Activated naive CD8-positive, alpha-beta T cell treated with anti-CD3 and anti-CD28 coated beads for 36 hours (primary cell): Measurements from ENCODE around the gene KASH5. TPM values are rescaled to one million over a fixed set of nuclear protein-coding genes. Genes with fewer than 3 reads are reported as not detected.
A peak's percentile ranks its signal among the peaks of the same experiment; 100 is the strongest.

Source experiments
- DNase-seq: peaks from one replicate; pipeline ENCODE4 v3.0.0; 2021
- H3K27ac Mint-ChIP-seq: one replicate; pipeline ENCODE4 v1.8.0; 2022; ENCODE audit warnings: mild to moderate bottlenecking, moderate library complexity, mixed read lengths
- H3K27me3 Mint-ChIP-seq: one replicate; pipeline ENCODE4 v1.8.0; 2022; ENCODE audit warnings: mild to moderate bottlenecking, mixed read lengths
- H3K36me3 Mint-ChIP-seq: one replicate; pipeline ENCODE4 v1.8.0; 2021; ENCODE audit warnings: mild to moderate bottlenecking, mixed read lengths
- H3K4me1 Mint-ChIP-seq: one replicate; pipeline ENCODE4 v1.8.0; 2021; ENCODE audit warnings: mixed read lengths
- H3K4me3 Mint-ChIP-seq: one replicate; pipeline ENCODE4 v1.8.0; 2022; ENCODE audit warnings: mild to moderate bottlenecking, moderate library complexity, mixed read lengths
- H3K9me3 Mint-ChIP-seq: one replicate; pipeline ENCODE4 v1.8.0; 2022; ENCODE audit warnings: mixed read lengths
- total RNA-seq, 2 experiments: library from RNA; stranded (reverse); gene quantifications; one replicate each; pipeline ENCODE4 v1.2.3, GENCODE V29; 2021

Gene KASH5
- total RNA-seq, 2 experiments from 2014 or later: 0.45 to 1.1 TPM

DNA sequence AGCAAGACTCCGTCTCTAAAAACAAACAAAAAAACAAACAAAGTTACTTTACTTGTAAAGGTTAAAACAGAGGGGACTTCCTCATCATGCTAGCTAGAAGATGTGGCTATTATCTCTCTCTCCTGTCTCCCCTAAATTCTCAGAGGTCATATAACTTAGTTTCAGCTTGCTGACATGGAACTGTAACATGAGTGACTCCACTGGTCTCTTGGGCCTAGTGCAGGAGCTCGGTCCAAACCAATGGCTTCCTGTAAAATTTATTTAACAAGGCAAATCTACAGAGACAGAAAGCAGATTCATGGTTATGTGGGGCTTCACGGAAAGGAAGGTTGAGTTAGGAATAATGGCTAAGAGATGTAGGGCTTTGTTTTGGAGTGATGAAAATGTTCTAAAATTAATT is 9.5 kb upstream of the KASH5 start:
- peaks cover 4% of the 10 kb centered on the region for H3K27me3 Mint-ChIP-seq

DNA sequence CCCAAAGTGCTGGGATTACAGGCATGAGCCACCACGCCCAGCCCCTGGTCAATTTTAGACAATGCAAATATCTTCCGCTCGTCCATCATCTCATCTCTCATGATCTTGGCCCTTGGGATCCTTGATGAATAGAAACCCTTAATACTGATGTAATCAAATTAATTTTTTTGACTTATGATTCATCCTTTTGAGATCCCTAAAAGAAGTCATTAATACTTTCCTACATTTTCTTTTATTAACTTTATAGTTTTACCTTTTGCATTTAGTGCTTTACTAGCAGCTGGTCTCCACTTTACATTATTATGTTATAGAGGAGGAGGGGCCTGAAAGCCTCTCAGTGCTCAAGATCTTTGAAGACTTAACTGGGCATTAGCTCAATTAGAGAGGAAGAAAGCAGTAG is 7.7 kb upstream of the KASH5 start:
- Mint-ChIP-seq H3K36me3 (peaks cover 5% of the 10 kb centered on the region), H3K9me3 (peaks cover 6% of the 10 kb centered on the region), H3K27ac (no peak overlapping the region), H3K27me3 (peaks cover 4% of the 10 kb centered on the region), H3K4me3 (no peak overlapping the region), H3K4me1 (no peaks in the 10 kb centered on the region)
- DNase-seq: no peak

More for the DNA sequence above, 9.5 kb upstream of the KASH5 start:
- Mint-ChIP-seq H3K36me3 (peaks cover 5% of the 10 kb centered on the region), H3K4me3 (no peak overlapping the region), H3K27ac (no peak overlapping the region), H3K4me1 (no peaks in the 10 kb centered on the region), H3K9me3 (peaks cover 6% of the 10 kb centered on the region)
- no peak for DNase-seq

DNA sequence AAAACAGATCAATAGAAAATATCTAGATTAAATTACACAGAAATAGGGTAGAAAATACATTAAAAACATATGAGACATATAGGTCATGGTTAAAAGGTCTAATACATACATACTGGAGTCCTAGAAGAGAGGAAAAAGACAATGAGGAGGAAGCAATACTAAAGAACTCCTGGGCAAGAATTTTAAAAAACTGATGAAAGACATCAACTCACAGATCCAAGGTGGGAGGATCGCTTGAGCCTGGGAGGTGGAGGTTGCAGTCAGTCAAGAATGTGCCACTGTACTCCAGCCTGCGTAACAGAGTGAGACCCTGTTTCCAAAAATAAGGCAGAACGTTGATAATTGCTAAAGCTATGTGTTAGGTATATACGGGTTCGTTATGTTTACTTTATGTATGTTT is 5.4 kb upstream of the KASH5 start:
- Mint-ChIP-seq H3K36me3 (peaks cover 5% of the 10 kb centered on the region), H3K27ac (no peak overlapping the region)

DNA sequence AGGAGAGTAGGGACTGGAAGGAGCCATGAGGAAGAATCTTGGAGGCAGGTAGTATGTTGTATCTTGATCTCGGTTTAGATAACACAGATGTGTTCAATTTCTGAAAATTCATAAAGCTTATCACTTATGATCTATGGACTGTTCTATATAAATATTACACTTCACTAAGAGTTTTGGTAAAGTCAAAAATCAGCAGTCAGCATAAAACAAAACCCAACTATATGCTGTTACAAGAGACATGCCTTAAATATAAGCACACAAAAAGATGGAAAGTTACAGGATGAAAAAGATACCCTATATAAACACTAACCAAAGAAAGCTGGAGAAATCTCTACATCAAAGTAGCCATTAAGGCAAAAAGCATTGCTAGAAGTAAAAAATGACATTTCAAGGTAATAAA is 4.5 kb upstream of the KASH5 start:
- H3K9me3 Mint-ChIP-seq: peaks cover 6% of the 10 kb centered on the region
- H3K4me3 Mint-ChIP-seq: no peak overlapping the region
- peaks cover 3% of the 10 kb centered on the region for H3K4me1 Mint-ChIP-seq
- DNase-seq: no peak
- peaks cover 3% of the 10 kb centered on the region for H3K27me3 Mint-ChIP-seq
- H3K36me3 Mint-ChIP-seq: peaks cover 5% of the 10 kb centered on the region
- no peak overlapping the region for H3K27ac Mint-ChIP-seq

More for the DNA sequence above, 5.4 kb upstream of the KASH5 start:
- Mint-ChIP-seq H3K4me1 (no peaks in the 10 kb centered on the region), H3K4me3 (no peak overlapping the region), H3K9me3 (peaks cover 6% of the 10 kb centered on the region), H3K27me3 (no peaks in the 10 kb centered on the region)
- DNase-seq: no peak

DNA sequence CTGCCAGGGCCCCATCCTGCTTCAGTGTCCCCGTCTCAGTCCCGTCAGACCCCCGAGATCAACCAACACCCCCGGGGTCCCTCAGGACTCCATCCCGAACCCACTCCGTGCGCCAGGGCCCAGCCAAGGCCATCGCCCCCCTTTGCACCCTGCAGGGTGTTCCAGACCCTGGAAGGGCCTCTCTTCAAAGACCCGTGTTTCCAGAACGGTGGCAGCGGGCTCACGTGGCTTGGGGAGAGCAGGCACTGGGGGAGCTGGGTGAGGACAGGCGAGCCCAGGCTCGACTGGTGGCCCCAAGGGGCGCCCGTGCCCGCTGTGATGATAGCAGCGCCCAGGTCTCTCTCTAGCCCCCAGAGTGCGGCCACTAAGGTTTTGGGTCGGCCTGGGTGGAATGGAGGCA is 1.4 kb downstream of the KASH5 start:
- no peaks in the 10 kb centered on the region for H3K9me3 Mint-ChIP-seq
- H3K4me3 Mint-ChIP-seq: no peak overlapping the region
- no peak for DNase-seq
- peaks cover 16% of the 10 kb centered on the region for H3K4me1 Mint-ChIP-seq
- no peak overlapping the region for H3K27ac Mint-ChIP-seq
- H3K27me3 Mint-ChIP-seq: peaks cover 7% of the 10 kb centered on the region
- H3K36me3 Mint-ChIP-seq: no peaks in the 10 kb centered on the region

DNA sequence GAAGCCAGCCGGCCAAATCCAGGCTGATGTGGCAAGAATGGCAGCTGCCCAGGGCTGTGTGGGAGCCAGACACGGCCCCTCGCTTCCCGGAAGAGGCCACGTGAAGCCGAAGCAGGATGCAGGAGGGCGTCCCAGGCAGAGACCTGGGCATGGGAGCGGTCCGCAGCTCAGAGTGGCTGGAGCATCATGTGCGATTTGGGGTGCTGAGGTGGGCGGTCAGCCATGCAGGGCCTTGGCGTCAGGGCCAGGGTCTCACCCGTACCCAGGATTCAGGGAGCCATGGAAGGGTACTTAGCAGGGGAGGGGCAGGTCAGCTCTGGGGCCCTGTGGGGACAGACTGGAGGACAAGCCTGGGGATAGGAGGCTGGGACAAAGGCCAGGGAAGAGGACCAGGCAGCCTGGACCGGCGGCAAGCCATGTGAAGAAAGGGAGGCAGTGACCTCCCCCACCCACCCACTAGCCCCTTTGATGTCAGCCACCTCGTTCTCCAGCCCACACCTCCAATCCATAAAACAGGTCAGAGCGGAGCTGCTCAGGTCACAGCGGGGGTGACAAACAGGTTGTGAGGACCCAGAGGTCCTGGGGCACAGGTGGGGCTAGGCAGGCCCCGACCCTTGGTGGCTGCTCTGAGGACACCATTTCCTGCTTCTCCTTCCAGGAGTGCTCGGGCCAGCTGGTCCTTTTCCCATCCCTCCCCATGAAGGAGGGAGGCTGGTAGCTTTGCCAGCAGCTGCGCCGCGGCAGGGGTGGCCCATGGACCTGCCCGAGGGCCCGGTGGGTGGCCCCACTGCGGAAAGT is 2.3 kb downstream of the KASH5 start:
- H3K4me3 Mint-ChIP-seq: no peak overlapping the region
- no peaks in the 10 kb centered on the region for H3K9me3 Mint-ChIP-seq
- H3K27ac Mint-ChIP-seq: no peak overlapping the region
- H3K27me3 Mint-ChIP-seq: peaks cover 7% of the 10 kb centered on the region
- H3K4me1 Mint-ChIP-seq: peaks cover 16% of the 10 kb centered on the region
- no peak for DNase-seq
- H3K36me3 Mint-ChIP-seq: no peaks in the 10 kb centered on the region

DNA sequence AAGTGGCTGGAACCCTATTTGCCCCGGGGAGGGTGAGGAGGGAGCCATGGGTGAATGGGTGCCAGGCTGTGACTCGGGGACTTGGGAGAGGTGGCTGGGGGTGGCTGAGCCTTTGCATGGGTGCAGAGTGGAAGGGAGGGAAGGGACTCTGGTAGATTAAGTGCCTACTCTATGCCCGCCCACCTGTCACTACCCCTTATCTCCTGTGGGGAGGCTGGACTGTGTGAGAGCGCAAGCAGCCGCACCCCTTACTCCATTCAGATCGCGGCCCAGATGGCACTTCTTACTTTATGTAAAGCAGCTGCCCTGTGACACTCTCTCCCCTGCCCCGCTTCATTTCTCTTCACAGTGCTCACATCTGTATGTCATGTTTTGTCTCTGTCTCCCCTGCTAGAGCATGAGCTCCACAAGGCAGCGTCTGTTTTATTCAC is 2.9 kb downstream of the KASH5 start:
- H3K36me3 Mint-ChIP-seq: no peaks in the 10 kb centered on the region
- no peaks in the 10 kb centered on the region for H3K9me3 Mint-ChIP-seq
- H3K27ac Mint-ChIP-seq: no peak overlapping the region
- H3K4me1 Mint-ChIP-seq: peaks cover 16% of the 10 kb centered on the region
- no peak overlapping the region for H3K4me3 Mint-ChIP-seq
- peaks cover 7% of the 10 kb centered on the region for H3K27me3 Mint-ChIP-seq
- no peak for DNase-seq

DNA sequence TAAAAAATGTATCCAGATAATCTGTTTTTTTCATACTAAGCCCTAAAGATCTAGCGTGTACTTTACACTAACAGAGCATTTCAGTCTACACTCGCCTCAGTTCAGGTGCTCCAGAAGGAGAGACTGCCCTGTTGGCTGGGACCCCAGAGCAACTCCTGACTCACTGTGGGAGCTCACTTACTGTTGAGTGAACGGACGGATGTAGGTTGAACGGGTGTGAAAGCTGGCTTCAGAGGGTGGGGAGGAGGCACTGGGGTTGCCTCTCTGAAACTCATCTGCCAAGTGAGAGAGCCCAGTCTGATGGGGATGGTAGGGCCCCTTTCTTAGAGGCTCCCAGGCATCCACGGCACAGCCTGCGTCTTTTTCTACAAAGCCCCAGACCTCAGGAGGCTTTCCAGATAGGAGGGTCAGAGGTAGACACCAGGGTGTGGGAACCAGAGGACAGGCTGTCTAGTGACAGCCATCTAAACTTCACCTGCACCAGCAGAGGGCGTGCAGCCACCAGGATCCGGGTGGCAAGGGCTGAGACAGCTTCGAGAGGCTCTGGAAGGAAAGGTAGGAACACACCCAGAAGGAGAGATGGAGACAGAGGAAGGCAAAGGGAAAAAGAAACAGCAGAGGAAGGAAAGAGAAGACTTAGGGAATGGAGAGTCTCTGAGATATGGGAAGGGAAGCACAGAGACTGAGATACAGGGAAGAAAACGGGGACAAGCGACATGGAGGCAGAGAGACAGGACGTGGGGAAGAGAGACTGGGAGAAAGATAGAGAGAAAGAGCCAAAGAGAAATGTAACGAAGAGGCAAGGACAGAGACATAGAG is 3.7 kb downstream of the KASH5 start:
- no peaks in the 10 kb centered on the region for H3K9me3 Mint-ChIP-seq
- H3K4me1 Mint-ChIP-seq: peaks cover 16% of the 10 kb centered on the region
- peak; percentile 78 for DNase-seq
- H3K27ac Mint-ChIP-seq: peak overlapping the region; percentile 20
- H3K4me3 Mint-ChIP-seq: no peak overlapping the region
- H3K27me3 Mint-ChIP-seq: peaks cover 7% of the 10 kb centered on the region
- no peaks in the 10 kb centered on the region for H3K36me3 Mint-ChIP-seq

DNA sequence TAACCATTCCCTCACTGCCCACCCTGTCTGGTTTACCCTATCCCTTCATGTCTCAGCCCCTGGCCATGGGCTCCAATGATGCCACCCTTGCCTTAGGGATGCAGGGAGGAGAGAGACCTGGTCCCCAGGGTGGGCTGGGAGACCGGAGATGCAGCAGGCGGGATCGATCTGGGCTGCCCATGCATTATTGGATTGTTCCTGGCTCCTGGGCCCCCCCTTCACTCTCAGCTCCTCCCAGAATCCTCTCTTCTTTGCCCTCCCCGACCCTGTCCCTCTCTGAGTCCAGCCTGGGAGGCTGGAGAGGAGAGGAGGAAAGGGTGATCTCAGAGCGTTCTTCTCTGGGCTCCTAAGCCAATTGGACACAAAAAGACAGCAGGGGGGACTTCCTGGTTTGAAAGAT is 5.8 kb downstream of the KASH5 start:
- no peak for DNase-seq
- no peaks in the 10 kb centered on the region for H3K9me3 Mint-ChIP-seq
- no peak overlapping the region for H3K4me3 Mint-ChIP-seq
- no peak overlapping the region for H3K27ac Mint-ChIP-seq
- H3K4me1 Mint-ChIP-seq: peaks cover 22% of the 10 kb centered on the region
- H3K27me3 Mint-ChIP-seq: peaks cover 4% of the 10 kb centered on the region
- no peaks in the 10 kb centered on the region for H3K36me3 Mint-ChIP-seq

DNA sequence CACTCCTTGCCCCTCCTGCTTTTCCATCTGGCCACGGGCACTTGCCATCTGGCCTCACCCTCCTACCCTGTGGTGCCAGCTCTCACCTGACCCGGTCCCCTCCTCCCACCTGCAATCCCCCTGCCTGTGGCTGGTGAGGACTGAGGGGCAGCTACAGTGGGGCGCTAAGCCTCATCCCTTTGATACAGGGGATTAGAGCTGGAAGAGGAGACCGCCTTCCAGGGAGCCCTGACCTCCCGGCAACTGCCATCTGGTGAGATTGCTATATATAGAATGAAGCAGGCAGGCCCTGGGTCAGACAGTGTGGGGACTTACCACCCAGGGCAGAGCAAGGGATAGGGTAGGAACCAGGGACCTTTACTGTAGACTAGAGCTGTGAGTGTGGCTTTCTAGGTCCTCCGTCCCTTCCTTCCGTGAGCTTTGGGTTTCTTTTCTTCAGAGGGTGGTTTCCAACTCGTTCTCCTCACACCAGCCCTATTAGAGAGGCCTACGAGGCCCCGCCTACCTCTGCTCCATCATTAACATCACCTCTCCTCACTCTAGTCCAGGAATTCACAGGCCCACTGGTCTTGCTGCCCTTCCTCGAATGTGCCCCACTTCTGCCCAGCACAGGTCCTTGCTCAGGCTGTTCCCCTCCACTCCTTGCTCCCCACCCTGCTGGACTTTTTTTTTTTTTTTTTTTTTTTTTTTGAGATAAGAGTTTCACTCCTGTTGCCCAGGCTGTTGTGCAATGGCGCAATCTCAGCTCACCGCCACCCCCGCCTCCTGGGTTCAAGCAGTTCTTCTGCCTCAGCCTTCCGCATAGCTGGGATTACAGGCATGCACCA is 7.7 kb downstream of the KASH5 start:
- DNase-seq: no peak
- no peak overlapping the region for H3K27ac Mint-ChIP-seq

DNA sequence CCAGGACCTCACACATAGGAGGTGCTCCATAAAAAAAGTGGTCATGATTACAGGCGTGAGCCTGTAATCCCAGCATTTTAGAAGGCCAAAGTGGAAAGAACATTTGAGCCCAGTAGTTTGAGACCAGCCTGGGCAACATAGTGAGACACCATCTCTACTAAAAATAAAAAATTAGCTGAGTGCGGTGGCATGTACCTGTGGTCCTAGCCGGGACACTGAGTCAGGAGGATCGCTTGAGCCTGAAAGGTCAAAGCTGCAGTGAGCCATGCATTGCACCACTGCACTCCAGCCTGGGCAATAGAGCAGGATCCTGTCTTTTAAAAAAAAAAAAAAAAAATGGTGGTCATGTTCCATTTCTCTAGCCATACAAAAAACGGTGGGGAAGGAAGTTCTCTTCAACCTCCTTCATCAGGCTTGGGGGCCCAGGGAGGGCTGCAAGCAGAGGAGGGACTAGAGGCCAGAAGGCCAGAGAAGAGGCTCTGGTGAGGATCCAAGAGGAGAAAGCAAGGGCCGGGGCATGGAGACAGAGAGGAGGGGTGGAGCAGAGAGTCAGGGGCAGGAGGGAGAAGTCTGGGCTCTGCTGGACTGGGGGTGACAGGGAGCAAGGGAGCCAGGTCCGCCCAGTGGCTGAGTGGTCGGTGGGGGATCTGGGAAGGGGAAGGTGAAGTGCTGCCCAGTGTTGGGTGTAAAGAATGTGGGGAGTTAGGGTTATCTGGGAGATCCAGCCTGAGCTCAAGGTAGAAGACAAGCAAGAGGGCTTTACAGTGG is 8.9 kb downstream of the KASH5 start:
- H3K36me3 Mint-ChIP-seq: no peaks in the 10 kb centered on the region
- DNase-seq: no peak
- H3K27me3 Mint-ChIP-seq: peaks cover 3% of the 10 kb centered on the region
- peaks cover 18% of the 10 kb centered on the region for H3K4me1 Mint-ChIP-seq
- H3K27ac Mint-ChIP-seq: no peak overlapping the region
- H3K4me3 Mint-ChIP-seq: no peak overlapping the region
- no peaks in the 10 kb centered on the region for H3K9me3 Mint-ChIP-seq

More for the DNA sequence above, 7.7 kb downstream of the KASH5 start:
- H3K27me3 Mint-ChIP-seq: peaks cover 4% of the 10 kb centered on the region
- H3K9me3 Mint-ChIP-seq: no peaks in the 10 kb centered on the region
- no peak overlapping the region for H3K4me3 Mint-ChIP-seq
- peaks cover 23% of the 10 kb centered on the region for H3K4me1 Mint-ChIP-seq
- no peaks in the 10 kb centered on the region for H3K36me3 Mint-ChIP-seq

DNA sequence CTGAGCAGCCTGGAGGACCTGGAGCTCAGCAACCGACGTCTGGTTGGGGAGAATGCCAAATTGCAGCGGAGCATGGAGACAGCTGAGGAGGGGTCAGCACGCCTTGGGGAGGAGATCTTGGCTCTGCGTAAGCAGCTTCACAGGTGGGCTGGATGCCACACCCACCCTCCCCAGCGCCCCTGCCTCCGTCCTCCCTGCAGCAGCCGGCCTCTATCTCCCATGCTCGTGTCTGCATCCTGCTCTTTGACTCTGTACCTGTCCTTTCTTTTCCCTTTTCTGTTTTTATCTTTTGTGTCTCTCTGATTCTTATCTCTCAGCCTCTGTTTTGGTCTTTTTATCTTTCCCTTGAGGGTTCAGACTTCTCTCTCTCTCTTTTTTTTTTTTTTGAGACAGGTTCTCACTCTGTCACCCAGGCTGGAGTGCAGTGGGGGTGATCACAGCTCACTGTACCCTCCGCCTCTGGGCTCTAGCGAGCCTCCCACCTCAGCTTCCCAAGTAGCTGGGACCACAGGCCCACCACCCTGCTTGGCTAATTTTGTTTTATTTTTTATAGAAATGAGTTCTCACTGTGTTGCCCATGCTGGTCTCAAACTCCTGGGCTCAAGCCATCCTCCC is 10.1 kb downstream of the KASH5 start:
- no peak for DNase-seq
- Mint-ChIP-seq H3K27ac (no peak overlapping the region), H3K36me3 (no peaks in the 10 kb centered on the region), H3K4me1 (peaks cover 12% of the 10 kb centered on the region), H3K27me3 (no peaks in the 10 kb centered on the region), H3K4me3 (no peak overlapping the region), H3K9me3 (no peaks in the 10 kb centered on the region)

DNA sequence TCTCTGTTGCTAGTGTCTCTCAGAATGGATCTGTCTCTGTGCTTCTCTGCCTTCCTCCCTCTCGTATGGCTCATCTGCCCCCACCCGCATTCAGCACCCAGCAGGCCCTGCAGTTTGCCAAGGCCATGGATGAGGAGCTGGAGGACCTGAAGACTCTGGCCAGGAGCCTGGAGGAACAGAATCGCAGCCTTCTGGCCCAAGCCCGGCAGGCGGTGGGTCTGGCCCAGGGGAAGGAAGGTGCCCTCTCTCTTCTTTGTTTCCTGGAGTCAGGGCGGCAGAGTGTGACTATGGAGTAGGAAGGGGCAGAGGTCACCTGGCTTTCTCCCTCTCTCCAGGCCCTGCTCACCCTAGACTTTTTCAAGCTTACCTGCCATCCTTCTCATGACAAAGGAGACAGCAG is 10.9 kb downstream of the KASH5 start:
- no peaks in the 10 kb centered on the region for H3K36me3 Mint-ChIP-seq
- no peak overlapping the region for H3K27ac Mint-ChIP-seq
- no peaks in the 10 kb centered on the region for H3K9me3 Mint-ChIP-seq
- no peak overlapping the region for H3K4me3 Mint-ChIP-seq
- peaks cover 15% of the 10 kb centered on the region for H3K4me1 Mint-ChIP-seq
- DNase-seq: no peak
- no peaks in the 10 kb centered on the region for H3K27me3 Mint-ChIP-seq

DNA sequence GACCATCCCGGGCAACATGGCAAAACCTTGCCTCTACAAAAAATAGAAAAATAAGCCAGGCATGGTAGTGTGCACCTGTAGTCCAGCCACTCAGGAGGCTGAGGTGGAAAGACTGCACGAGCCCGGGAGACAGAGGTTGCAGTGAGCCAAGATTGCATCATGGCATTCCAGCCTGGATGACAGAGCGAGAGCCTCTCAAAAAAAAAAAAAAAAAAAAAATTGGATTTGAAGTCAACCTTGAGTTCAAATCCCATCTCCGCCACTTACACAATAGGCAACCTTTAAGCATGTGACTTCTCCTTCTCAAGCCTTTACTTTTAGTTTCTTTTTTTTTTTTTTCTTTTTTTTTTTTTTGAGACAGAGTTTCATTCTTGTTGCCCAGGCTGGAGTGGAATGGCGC is 12.0 kb downstream of the KASH5 start:
- H3K4me3 Mint-ChIP-seq: no peak overlapping the region
- no peak overlapping the region for H3K27ac Mint-ChIP-seq
- no peaks in the 10 kb centered on the region for H3K9me3 Mint-ChIP-seq
- H3K4me1 Mint-ChIP-seq: peaks cover 15% of the 10 kb centered on the region
- H3K27me3 Mint-ChIP-seq: no peaks in the 10 kb centered on the region
- H3K36me3 Mint-ChIP-seq: no peaks in the 10 kb centered on the region
- no peak for DNase-seq
